Astrocyte (in vitro differentiated cells and primary cell): Measurements from ENCODE around the gene ETS1. TPM values are rescaled to one million over a fixed set of nuclear protein-coding genes. Genes with fewer than 3 reads are reported as not detected.

Experiments used
- DNase-seq: peaks from one replicate; pipeline ENCODE4 v3.0.0-alpha.2; 2010; ENCODE audit warnings: low read depth
- FAIRE-seq: peaks from 2 replicates; lab custom pipeline; 2011; peaks lifted over from hg19 to GRCh38; lab: Jason Lieb, UNC
- H2AFZ ChIP-seq: 2 replicates; pipeline ENCODE4 v1.6.0; 2012; ENCODE audit warnings: low read depth, low read length, inconsistent platforms
- H3K27ac ChIP-seq: 2 replicates; pipeline ENCODE4 v1.5.1; 2011; ENCODE audit warnings: low read depth, low read length, inconsistent platforms
- H3K27me3 ChIP-seq: 2 replicates; pipeline ENCODE4 v1.6.0; 2011; ENCODE audit warnings: low read length, inconsistent platforms; ENCODE audit not compliant: insufficient read depth
- H3K36me3 ChIP-seq: 2 replicates; pipeline ENCODE4 v1.5.1; 2011; ENCODE audit warnings: low read length, inconsistent platforms; ENCODE audit not compliant: insufficient read depth
- H3K4me1 ChIP-seq: 2 replicates; pipeline ENCODE4 v1.5.1; 2011; ENCODE audit warnings: low read length, inconsistent platforms; ENCODE audit not compliant: insufficient read depth
- H3K4me2 ChIP-seq: 2 replicates; pipeline ENCODE4 v1.6.0; 2012; ENCODE audit warnings: low read length, inconsistent platforms
- H3K4me3 ChIP-seq: 2 replicates; pipeline ENCODE4 v1.5.1; 2011; ENCODE audit warnings: low read depth, mild to moderate bottlenecking, low read length, inconsistent platforms; ENCODE audit not compliant: insufficient read depth
- H3K79me2 ChIP-seq: 2 replicates; pipeline ENCODE4 v1.6.0; 2012; ENCODE audit warnings: mild to moderate bottlenecking, low read length, inconsistent platforms; ENCODE audit not compliant: insufficient read depth
- H3K9ac ChIP-seq: 2 replicates; pipeline ENCODE4 v1.6.0; 2012; ENCODE audit warnings: mild to moderate bottlenecking, low read length, inconsistent platforms
- H3K9me3 ChIP-seq: 2 replicates; pipeline ENCODE4 v1.5.1; 2012; ENCODE audit warnings: low read depth, mild to moderate bottlenecking, low read length, inconsistent platforms; ENCODE audit not compliant: insufficient read depth
- H4K20me1 ChIP-seq: 2 replicates; pipeline ENCODE4 v1.6.0; 2012; ENCODE audit warnings: low read length, inconsistent platforms; ENCODE audit not compliant: insufficient read depth
- H3K27ac Mint-ChIP-seq: one replicate; pipeline ENCODE4 v1.8.0; 2021; ENCODE audit warnings: mild to moderate bottlenecking, mixed read lengths; ENCODE audit not compliant: unreplicated experiment
- H3K27me3 Mint-ChIP-seq: one replicate; pipeline ENCODE4 v1.8.0; 2021; ENCODE audit warnings: low read depth, mixed read lengths; ENCODE audit not compliant: unreplicated experiment
- H3K36me3 Mint-ChIP-seq: one replicate; pipeline ENCODE4 v1.8.0; 2021; ENCODE audit warnings: low read depth, mixed read lengths; ENCODE audit not compliant: unreplicated experiment
- H3K4me1 Mint-ChIP-seq: one replicate; pipeline ENCODE4 v1.8.0; 2021; ENCODE audit warnings: low read depth, mixed read lengths; ENCODE audit not compliant: unreplicated experiment
- H3K4me3 Mint-ChIP-seq: one replicate; pipeline ENCODE4 v1.8.0; 2021; ENCODE audit warnings: mild to moderate bottlenecking, moderate library complexity, mixed read lengths; ENCODE audit not compliant: unreplicated experiment
- H3K9me3 Mint-ChIP-seq: one replicate; pipeline ENCODE4 v1.8.0; 2021; ENCODE audit warnings: mild to moderate bottlenecking, mixed read lengths; ENCODE audit not compliant: unreplicated experiment
- CTCF ChIP-seq: IDR thresholded peaks from 2 replicates; pipeline ENCODE4 v1.5.1; 2011; ENCODE audit warnings: low read depth, mild to moderate bottlenecking, inconsistent platforms, low read length, moderate library complexity; ENCODE audit not compliant: insufficient read depth
- EZH2 ChIP-seq: IDR thresholded peaks from 2 replicates; pipeline ENCODE4 v1.6.1; 2012; ENCODE audit warnings: mild to moderate bottlenecking, low read length, inconsistent platforms; ENCODE audit not compliant: insufficient read depth
- total RNA-seq: library from RNA; stranded (reverse); gene quantifications from 2 replicates; pipeline ENCODE4 v1.2.1, GENCODE V29; 2021

ETS1 gene
- total RNA-seq, 1 donor from 2014 or later: 107 TPM

DNA sequence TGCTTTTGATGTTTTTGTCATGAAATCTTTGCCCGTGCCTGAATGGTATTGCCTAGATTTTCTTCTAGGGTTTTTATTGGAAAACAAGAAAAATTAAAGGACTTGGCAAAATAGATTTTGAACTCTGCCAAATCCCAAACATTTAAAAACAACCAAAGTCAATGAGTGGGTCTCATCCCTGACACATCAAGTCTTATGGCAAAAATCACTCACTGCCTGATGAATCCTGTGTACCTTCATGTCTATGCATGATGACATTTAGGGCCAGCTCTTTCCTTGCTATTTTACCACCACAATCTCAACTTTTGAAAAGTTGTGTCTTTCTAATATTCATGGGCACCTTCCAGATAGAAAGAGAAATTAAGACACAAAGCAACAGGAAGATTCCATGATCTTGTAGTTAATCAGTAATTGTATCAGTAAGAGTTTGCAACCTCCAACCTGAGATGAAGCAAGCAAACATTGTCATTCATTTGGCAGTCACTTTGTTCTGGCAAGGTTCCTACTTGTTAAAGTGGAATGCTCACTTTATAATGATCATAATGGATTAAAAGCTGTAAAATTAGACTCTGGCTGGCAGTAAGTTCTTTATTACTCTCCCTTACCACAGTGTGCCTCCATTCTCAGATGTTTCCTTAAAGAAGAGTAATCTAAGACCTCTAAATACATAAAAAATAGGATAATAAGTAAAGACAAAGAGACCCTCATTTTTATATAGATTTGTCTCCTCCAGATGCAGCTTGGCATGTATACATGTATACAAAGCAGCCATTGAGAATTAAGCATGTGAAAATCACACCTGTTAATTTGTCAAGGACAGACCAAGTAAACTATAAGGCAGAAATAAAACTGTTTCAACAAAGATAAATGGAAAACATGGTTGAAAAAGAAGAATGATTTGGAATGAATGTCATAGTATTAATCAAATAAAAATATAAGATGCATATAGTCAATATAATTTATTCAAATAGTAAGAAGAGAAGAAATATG lies 51.6 kb downstream of the ETS1 start:
- no peaks in the 10 kb centered on the region for H3K4me1 ChIP-seq
- peaks cover 7% of the 10 kb centered on the region for H3K27me3 Mint-ChIP-seq
- H3K9me3 ChIP-seq: no peaks in the 10 kb centered on the region
- TF ChIP-seq CTCF: no peak
- TF ChIP-seq EZH2: no peak
- FAIRE-seq (no peak), DNase-seq (no peak)
- H2AFZ ChIP-seq: no peak overlapping the region
- no peaks in the 10 kb centered on the region for H3K79me2 ChIP-seq
- no peaks in the 10 kb centered on the region for H3K9me3 Mint-ChIP-seq
- no peak overlapping the region for H3K9ac ChIP-seq
- no peaks in the 10 kb centered on the region for H4K20me1 ChIP-seq
- no peak overlapping the region for H3K27ac Mint-ChIP-seq
- H3K4me3 Mint-ChIP-seq: no peak overlapping the region
- H3K36me3 Mint-ChIP-seq: no peaks in the 10 kb centered on the region
- no peak overlapping the region for H3K4me2 ChIP-seq
- H3K27ac ChIP-seq: no peak overlapping the region
- no peak overlapping the region for H3K4me3 ChIP-seq
- no peaks in the 10 kb centered on the region for H3K36me3 ChIP-seq
- H3K27me3 ChIP-seq: peaks cover 2% of the 10 kb centered on the region
- no peaks in the 10 kb centered on the region for H3K4me1 Mint-ChIP-seq

DNA sequence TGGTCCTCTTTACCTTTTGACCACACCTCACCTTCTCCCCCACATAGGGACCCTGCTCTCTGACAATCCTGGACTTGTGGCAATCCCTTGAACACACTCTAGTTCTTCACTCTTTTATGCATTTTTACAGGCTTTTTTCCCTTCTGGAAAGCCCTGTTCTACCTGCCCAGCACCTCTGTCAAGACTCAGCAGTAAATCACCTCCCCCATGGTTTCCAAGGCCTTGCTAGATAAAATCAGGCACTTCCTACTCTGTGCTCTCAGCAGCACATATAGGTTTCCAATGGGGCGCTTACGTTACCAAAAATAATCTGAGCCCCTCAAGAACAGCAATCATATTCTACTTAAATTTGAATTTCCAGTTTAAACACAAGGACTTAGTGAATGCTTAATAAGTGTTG lies 53.9 kb downstream of the ETS1 start:
- peaks cover 9% of the 10 kb centered on the region for H3K4me1 ChIP-seq
- H2AFZ ChIP-seq: no peak overlapping the region
- no peak overlapping the region for H3K4me3 ChIP-seq
- H3K36me3 Mint-ChIP-seq: no peaks in the 10 kb centered on the region
- no peak overlapping the region for H3K9ac ChIP-seq
- no peak overlapping the region for H3K4me2 ChIP-seq
- no peaks in the 10 kb centered on the region for H4K20me1 ChIP-seq
- H3K9me3 ChIP-seq: no peaks in the 10 kb centered on the region
- DNase-seq (no peak), FAIRE-seq (no peak)
- no peak overlapping the region for H3K4me3 Mint-ChIP-seq
- H3K36me3 ChIP-seq: no peaks in the 10 kb centered on the region
- TF ChIP-seq CTCF (no peak), EZH2 (no peak)
- H3K27me3 Mint-ChIP-seq: peaks cover 5% of the 10 kb centered on the region
- H3K9me3 Mint-ChIP-seq: no peaks in the 10 kb centered on the region
- H3K27ac Mint-ChIP-seq: no peak overlapping the region
- no peak overlapping the region for H3K27ac ChIP-seq
- no peaks in the 10 kb centered on the region for H3K79me2 ChIP-seq
- peaks cover 5% of the 10 kb centered on the region for H3K4me1 Mint-ChIP-seq
- H3K27me3 ChIP-seq: peaks cover 2% of the 10 kb centered on the region
